GM12878 (cell line): Measurements from ENCODE around the gene GLI1. TPM values are rescaled to one million over a fixed set of nuclear protein-coding genes. Genes with fewer than 3 reads are reported as not detected.

Experiments used
- ATAC-seq: fragments of 200-7000 bp; cut with Tn5 transposase; 3 replicates; pipeline ENCODE4 v1.9.1; 2020; ENCODE audit warnings: mild to moderate bottlenecking, moderate library complexity
- BruUV-seq: library from RNA; stranded (reverse); fragments of 400-500 nt; replicated peaks from 2 replicates; lab custom pipeline; 2021; lab: Mats Ljungman, UMichigan
- CTCF ChIA-PET: fragments of 300-600 bp; sonication (Branson Sonifier 250); formaldehyde crosslinking; extraction: SDS; loops from one replicate; lab custom pipeline; 2021; ENCODE audit warnings: inconsistent platforms; lab: Yijun Ruan, JAX
- POLR2A ChIA-PET: fragments of 350-600 bp; formaldehyde crosslinking; extraction: SDS; loops from one replicate; lab custom pipeline; 2021; ENCODE audit warnings: inconsistent platforms; lab: Charles Lee
- RAD21 ChIA-PET: fragments of 300-600 bp; sonication (Branson Sonifier 250); formaldehyde crosslinking; loops from one replicate; lab custom pipeline; 2023; ENCODE audit warnings: antibody characterized with exemption; ENCODE audit not compliant: unreplicated experiment; lab: Charles Lee
- SMC1A ChIA-PET: fragments of 300-600 bp; sonication (Branson Sonifier 250); formaldehyde crosslinking; loops from one replicate; lab custom pipeline; 2023; ENCODE audit not compliant: unreplicated experiment, uncharacterized antibody; lab: Charles Lee
- DNase-seq: peaks from one replicate; pipeline ENCODE4 v3.0.0-alpha.2; 2011; ENCODE audit warnings: low read depth, low spot score
- FAIRE-seq: peaks from 3 replicates; lab custom pipeline; 2011; peaks lifted over from hg19 to GRCh38; lab: Jason Lieb, UNC
- H2AFZ ChIP-seq: 2 replicates; pipeline ENCODE4 v1.6.0; 2011; ENCODE audit warnings: low read depth, low read length, control low read depth; ENCODE audit not compliant: control insufficient read depth
- H3K27ac ChIP-seq: 2 replicates; pipeline ENCODE4 v1.5.1; 2011; ENCODE audit warnings: control low read depth; ENCODE audit not compliant: control insufficient read depth, insufficient read depth
- H3K27me3 ChIP-seq, 2 experiments: replicated peaks in 1 of 2; 2 replicates each; pipeline versions ENCODE4 v1.6.0 to v1.6.1; 2011; ENCODE audit warnings: low read length in 1 of 2; ENCODE audit not compliant: control insufficient read depth in 2 of 2, insufficient read depth in 2 of 2
- H3K36me3 ChIP-seq, 2 experiments: 2 replicates each; pipeline ENCODE4 v1.5.1; 2011; ENCODE audit warnings: low read length in 1 of 2; ENCODE audit not compliant: control insufficient read depth in 2 of 2, insufficient read depth in 2 of 2
- H3K4me1 ChIP-seq: 2 replicates; pipeline ENCODE4 v1.6.1; 2011; ENCODE audit warnings: mild to moderate bottlenecking, low read length, moderate library complexity, mixed read lengths; ENCODE audit not compliant: control insufficient read depth, insufficient read depth
- H3K4me2 ChIP-seq: 2 replicates; pipeline ENCODE4 v1.6.0; 2011; ENCODE audit warnings: control low read depth; ENCODE audit not compliant: control insufficient read depth, insufficient read depth
- H3K4me3 ChIP-seq: fragments of 200-600 bp; sonication (generic); 2 replicates; pipeline ENCODE4 v1.5.1; 2016
- H3K79me2 ChIP-seq: 2 replicates; pipeline ENCODE4 v1.6.0; 2011; ENCODE audit warnings: low read length; ENCODE audit not compliant: control insufficient read depth, insufficient read depth
- H3K9ac ChIP-seq: 2 replicates; pipeline ENCODE4 v1.8.0; 2011; ENCODE audit warnings: low read length, control low read depth, mixed read lengths; ENCODE audit not compliant: control insufficient read depth, insufficient read depth
- H3K9me3 ChIP-seq: replicated peaks from 3 replicates; pipeline ENCODE4 v1.5.1; 2011; ENCODE audit warnings: mild to moderate bottlenecking, low read length; ENCODE audit not compliant: control insufficient read depth, insufficient read depth
- H4K20me1 ChIP-seq: 2 replicates; pipeline ENCODE4 v1.6.0; 2011; ENCODE audit not compliant: control insufficient read depth, insufficient read depth
- ASH2L ChIP-seq: fragments of 300-600, 200-600 bp; sonication (generic); IDR thresholded peaks from 2 replicates; pipeline ENCODE4 v1.6.1; 2017; ENCODE audit warnings: low read depth, mild to moderate bottlenecking, borderline replicate concordance
- EGR1 ChIP-seq, 2 experiments: IDR thresholded peaks; 1 replicate in 1 of 2; 2 replicates in 1 of 2; pipeline ENCODE4 v1.6.1; 2011 to 2012; ENCODE audit warnings: low read depth in 2 of 2, low read length in 2 of 2, borderline replicate concordance in 1 of 2, mild to moderate bottlenecking in 1 of 2, moderate library complexity in 1 of 2
- NFYA ChIP-seq: IDR thresholded peaks from 2 replicates; pipeline ENCODE4 v1.6.1; 2011; ENCODE audit warnings: low read depth, mild to moderate bottlenecking, low read length, improper control_type of control experiment, borderline replicate concordance
- NR2F1 ChIP-seq: fragments of 450-650 bp; conservative IDR thresholded peaks from 2 replicates; pipeline ENCODE4 v1.6.1; 2017; ENCODE audit warnings: mild to moderate bottlenecking
- PAX8 ChIP-seq: fragments of 450-650 bp; IDR thresholded peaks from 2 replicates; pipeline ENCODE4 v1.6.1; 2017; ENCODE audit warnings: mild to moderate bottlenecking, moderate library complexity
- SMARCA5 ChIP-seq: fragments of 450-650 bp; IDR thresholded peaks from 2 replicates; pipeline ENCODE4 v1.6.1; 2017; ENCODE audit warnings: mild to moderate bottlenecking
- WGBS: methylation state at CpG from one replicate; pipeline ENCODE4 v1.1.6; 2016; ENCODE audit warnings: low lambda C conversion rate; ENCODE audit not compliant: insufficient replicate concordance, insufficient coverage; ENCODE audit errors: missing lambda C conversion rate; 5-methylcytosine and 5-hydroxymethylcytosine counted together
- in situ Hi-C: fragments of 300-500 bp; cut with MboI; formaldehyde crosslinking; loops from 9 replicates; pipeline ENCODE4 v1.14.3; 2018; ENCODE audit warnings: mixed read lengths
- intact Hi-C: fragments of 100-400 bp; cut with micrococcal nuclease; formaldehyde crosslinking; loops from one replicate; pipeline ENCODE4 v1.14.2; 2022; ENCODE audit not compliant: unreplicated experiment
- polyA plus RNA-seq, 11 experiments: library from polyadenylated mRNA; depleted of rRNA in 4 of 11; unstranded in 6 of 11; stranded (reverse) in 5 of 11; fragments of >200 nt; fragmentation: Nextera tagmentation in 4 of 11; fragmentation: Illumina TruSeq in 1 of 11; extraction: Ambion mirVana in 4 of 11; extraction: Trizol in 1 of 11; gene quantifications; 1 replicate in 1 of 11; 2 replicates in 10 of 11; pipeline versions ENCODE4 v1.2.1 to v1.2.3, GENCODE V29; 2011 to 2016; ENCODE audit warnings: inconsistent platforms in 2 of 11, missing spikeins in 2 of 11, low read depth in 1 of 11
- total RNA-seq, 4 experiments: library from RNA; depleted of rRNA in 3 of 4; stranded (reverse); fragments of >200 nt in 3 of 4; fragmentation: Illumina TruSeq in 1 of 4; extraction: Trizol in 1 of 4; gene quantifications; 2 replicates each; pipeline versions ENCODE4 v1.2.1 to v1.2.3, GENCODE V29; 2013 to 2021

GLI1 gene
- total and polyA plus RNA-seq, 10 of the 15 experiments (the other 5 are each of a cell fraction or from before 2014, with no cell fraction given) = 0.27 to 1.2 (median 0.49) TPM

GRCh38 chr12:57461276-57461916, 1.8 kb downstream of the GLI1 start:
- H3K27ac ChIP-seq = no peak overlapping the region
- peak overlapping the region; percentile 100 for H3K4me2 ChIP-seq
- POLR2A ChIA-PET = interaction anchor here (0.6 to 3.0 kb wide), 5 partner anchors 9 to 214 kb away, joined by 4 to 16 read pairs (median 4); no protein-coding TSS in a partner anchor
- H3K27me3 ChIP-seq = 0 out of 4 replicates have a peak, but pooled peaks cover 0 to 4% of the 10 kb centered on the region in 2 experiments
- 0 out of 2 replicates have a peak, but pooled peaks cover 2% of the 10 kb centered on the region for H4K20me1 ChIP-seq
- H3K9me3 ChIP-seq = no peaks in the 10 kb centered on the region
- peaks cover 32% of the 10 kb centered on the region for H3K4me1 ChIP-seq
- in situ Hi-C loops (no loop called here), intact Hi-C loops (loop anchor here (5.0 kb wide), 1 partner anchor 61 kb away; the partner anchor contains the start of genes DDIT3 and MBD6)
- H3K4me3 ChIP-seq = peak overlapping the region; percentile 68
- H3K79me2 ChIP-seq = no peaks in the 10 kb centered on the region
- SMC1A ChIA-PET = interaction anchor here (0.6 to 2.8 kb wide), 11 partner anchors 8 to 200 kb away, joined by 3 to 18 read pairs (median 3); no protein-coding TSS in a partner anchor
- WGBS = 2% methylated on average over 15 of the region's 32 CpGs
- peak overlapping the region; percentile 58; the same call in 1 of the 2 replicates for H2AFZ ChIP-seq
- RAD21 ChIA-PET = interaction anchor here (0.7 to 4.7 kb wide), 4 partner anchors 8 to 153 kb away, joined by 3 to 35 read pairs (median 4); partner anchors contain the start of gene INHBE
- H3K9ac ChIP-seq = peak overlapping the region; percentile 67
- BruUV-seq = no TSS peak
- TF ChIP-seq EGR1 (IDR thresholded peaks at IDR 0.05; ENCODE audit: borderline replicate concordance in 1 of 2, low read depth in 2 of 2, low read length in 2 of 2) (peak in 1 of 2 experiments; percentile 52; a peak in 1 of 3 replicates), SMARCA5 (no peak), PAX8 (no peak), ASH2L (no peak), NR2F1 (no peak), NFYA (no peak)
- CTCF ChIA-PET = interaction anchor here (0.7 to 7.5 kb wide), 8 partner anchors 8 to 280 kb away, joined by 3 to 114 read pairs (median 4); partner anchors contain the start of genes ARHGAP9 and INHBE
- H3K36me3 ChIP-seq = no peaks in the 10 kb centered on the region
- no peak for FAIRE-seq
- DNase-seq = no peak
- peak; percentile 13 for ATAC-seq
